ENCODE measurements around the gene ZGRF1.

Gene ZGRF1

GRCh38 chr4:112532267-112532666 lies 104.4 kb downstream of the ZGRF1 start:
- ChIA-PET CTCF (interaction anchor here (2.7 kb wide), 1 partner anchor 8 kb away, joined by 12 read pairs; no protein-coding TSS in a partner anchor), POLR2A (no interaction called here)
- Histone ChIP-seq H3K36me3 (ENCODE audit: control insufficient read depth in 2 of 2, insufficient read depth in 1 of 2, low read length in 2 of 2) (no peaks in the 10 kb centered on the region), H3K4me3 (ENCODE audit: low read depth, low read length) (no peak overlapping the region), H3K27ac (ENCODE audit: extremely low read depth, low read depth, low read length) (no peak overlapping the region), H3K4me1 (ENCODE audit: control insufficient read depth, insufficient read depth, low read length) (no peaks in the 10 kb centered on the region), H3K9me3 (ENCODE audit: control insufficient read depth, insufficient read depth, low read depth, low read length) (no peaks in the 10 kb centered on the region)
- TF ChIP-seq GLIS1 (tag by site-specific recombination; IDR thresholded peaks at IDR 0.05), result 0 out of 2 replicates have a peak, but pooled peaks have one; percentile 18
- no peak for TF ChIP-seq ZNF350 (tag by site-specific recombination; IDR thresholded peaks at IDR 0.05)

GRCh38 chr4:112531146-112531545 lies 105.6 kb downstream of the ZGRF1 start:
- Histone ChIP-seq H3K4me1 (ENCODE audit: control insufficient read depth, insufficient read depth, low read length) (no peaks in the 10 kb centered on the region), H3K27ac (ENCODE audit: extremely low read depth, low read depth, low read length) (no peak overlapping the region), H3K36me3 (ENCODE audit: control insufficient read depth in 2 of 2, insufficient read depth in 1 of 2, low read length in 2 of 2) (no peaks in the 10 kb centered on the region), H3K9me3 (ENCODE audit: control insufficient read depth, insufficient read depth, low read depth, low read length) (no peaks in the 10 kb centered on the region), H3K4me3 (ENCODE audit: low read depth, low read length) (no peak overlapping the region)
- TF ChIP-seq ZSCAN4 (tag by site-specific recombination; IDR thresholded peaks at IDR 0.05), result no peak
- ChIA-PET CTCF (interaction anchor here (0.7 to 0.9 kb wide), 3 partner anchors 11 to 407 kb away, joined by 3 to 5 read pairs (median 4); no protein-coding TSS in a partner anchor), POLR2A (no interaction called here)

DNA sequence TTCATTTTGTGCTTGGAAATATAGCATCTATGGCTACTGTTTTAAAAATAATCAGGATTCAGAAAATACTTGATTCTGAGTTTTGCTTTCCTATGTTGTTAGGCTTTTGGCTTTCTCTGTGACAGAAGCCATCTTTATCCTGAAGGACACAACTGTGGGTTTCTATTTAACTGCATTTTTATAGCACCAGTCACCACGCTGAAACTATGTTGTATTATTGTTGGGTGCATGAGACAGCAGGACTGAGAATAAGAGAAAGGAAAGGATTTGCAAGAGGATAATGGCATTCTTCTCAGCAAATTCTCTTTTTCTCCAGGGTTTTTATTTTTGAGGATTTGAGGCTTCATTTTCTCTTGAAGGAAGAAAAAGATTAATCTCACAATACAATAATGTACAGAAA lies 110.6 kb downstream of the ZGRF1 start:
- TF ChIP-seq OVOL3 (tag by site-specific recombination; IDR thresholded peaks at IDR 0.05), result no peak
- no peak for TF ChIP-seq ZNF26 (tag by site-specific recombination; IDR thresholded peaks at IDR 0.05)
- no peak for TF ChIP-seq PRDM10 (tag by site-specific recombination; IDR thresholded peaks at IDR 0.05)
- no peak for TF ChIP-seq PRDM4 (tag by site-specific recombination; IDR thresholded peaks at IDR 0.05)
- TF ChIP-seq ZNF211 (tag by site-specific recombination; IDR thresholded peaks at IDR 0.05; ENCODE audit: low read depth), result no peak
- TF ChIP-seq ZSCAN23 (tag by site-specific recombination; IDR thresholded peaks at IDR 0.05), result no peak
- TF ChIP-seq TRIM28 (IDR thresholded peaks at IDR 0.05; ENCODE audit: borderline replicate concordance, low read length), result no peak
- no peak for TF ChIP-seq ZNF596 (tag by site-specific recombination; IDR thresholded peaks at IDR 0.05)
- TF ChIP-seq ZNF433 (tag by site-specific recombination; IDR thresholded peaks at IDR 0.05; ENCODE audit: low read depth), result no peak
- no peak for TF ChIP-seq ZNF555 (tag by site-specific recombination; conservative IDR thresholded peaks at IDR 0.05)
- TF ChIP-seq GFI1B (tag by site-specific recombination; IDR thresholded peaks at IDR 0.05), result no peak
- TF ChIP-seq ZNF776 (tag by site-specific recombination; IDR thresholded peaks at IDR 0.05; ENCODE audit: borderline replicate concordance), result no peak
- TF ChIP-seq BCL11A (tag by site-specific recombination; IDR thresholded peaks at IDR 0.05; ENCODE audit: low read depth), result no peak
- TF ChIP-seq ZNF747 (tag by site-specific recombination; IDR thresholded peaks at IDR 0.05), result no peak
- TF ChIP-seq HOXA7 (CRISPR knock-in tag; IDR thresholded peaks at IDR 0.05; ENCODE audit: borderline replicate concordance), result no peak
- TF ChIP-seq, protein P1, sequence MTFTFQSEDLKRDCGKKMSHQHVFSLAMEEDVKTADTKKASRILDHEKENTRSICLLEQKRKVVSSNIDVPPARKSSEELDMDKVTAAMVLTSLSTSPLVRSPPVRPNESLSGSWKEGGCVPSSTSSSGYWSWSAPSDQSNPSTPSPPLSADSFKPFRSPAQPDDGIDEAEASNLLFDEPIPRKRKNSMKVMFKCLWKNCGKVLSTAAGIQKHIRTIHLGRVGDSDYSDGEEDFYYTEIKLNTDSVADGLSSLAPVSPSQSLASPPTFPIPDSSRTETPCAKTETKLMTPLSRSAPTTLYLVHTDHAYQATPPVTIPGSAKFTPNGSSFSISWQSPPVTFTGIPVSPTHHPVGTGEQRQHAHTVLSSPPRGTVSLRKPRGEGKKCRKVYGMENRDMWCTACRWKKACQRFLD (tag by site-specific recombination; IDR thresholded peaks at IDR 0.05), result no peak
- no peak for TF ChIP-seq GLI4 (tag by site-specific recombination; IDR thresholded peaks at IDR 0.05)
- TF ChIP-seq MEIS1 (CRISPR knock-in tag; IDR thresholded peaks at IDR 0.05; ENCODE audit: borderline replicate concordance), result no peak
- Histone ChIP-seq H3K27ac (ENCODE audit: extremely low read depth, low read depth, low read length) (no peak overlapping the region), H3K36me3 (ENCODE audit: control insufficient read depth in 2 of 2, insufficient read depth in 1 of 2, low read length in 2 of 2) (no peaks in the 10 kb centered on the region), H3K4me1 (ENCODE audit: control insufficient read depth, insufficient read depth, low read length) (no peaks in the 10 kb centered on the region), H3K4me3 (ENCODE audit: low read depth, low read length) (no peak overlapping the region), H3K9me3 (ENCODE audit: control insufficient read depth, insufficient read depth, low read depth, low read length) (no peaks in the 10 kb centered on the region)
- ChIA-PET POLR2A (no interaction called here), CTCF (interaction anchor here (5.3 kb wide), 1 partner anchor 198 kb away, joined by 32 read pairs; no protein-coding TSS in a partner anchor)

Data from HEK293 (cell line).